GM18502 (cell line): ENCODE data around the gene OXLD1.
A peak's percentile ranks its signal among the peaks of the same experiment; 100 is the strongest.

Experiments
- ATAC-seq: cut with Tn5 transposase; IDR thresholded peaks from one replicate; pipeline ENCODE4 v1.9.1; 2021; ENCODE audit warnings: mild to moderate bottlenecking; ENCODE audit not compliant: unreplicated experiment, poor library complexity

The OXLD1 gene

DNA sequence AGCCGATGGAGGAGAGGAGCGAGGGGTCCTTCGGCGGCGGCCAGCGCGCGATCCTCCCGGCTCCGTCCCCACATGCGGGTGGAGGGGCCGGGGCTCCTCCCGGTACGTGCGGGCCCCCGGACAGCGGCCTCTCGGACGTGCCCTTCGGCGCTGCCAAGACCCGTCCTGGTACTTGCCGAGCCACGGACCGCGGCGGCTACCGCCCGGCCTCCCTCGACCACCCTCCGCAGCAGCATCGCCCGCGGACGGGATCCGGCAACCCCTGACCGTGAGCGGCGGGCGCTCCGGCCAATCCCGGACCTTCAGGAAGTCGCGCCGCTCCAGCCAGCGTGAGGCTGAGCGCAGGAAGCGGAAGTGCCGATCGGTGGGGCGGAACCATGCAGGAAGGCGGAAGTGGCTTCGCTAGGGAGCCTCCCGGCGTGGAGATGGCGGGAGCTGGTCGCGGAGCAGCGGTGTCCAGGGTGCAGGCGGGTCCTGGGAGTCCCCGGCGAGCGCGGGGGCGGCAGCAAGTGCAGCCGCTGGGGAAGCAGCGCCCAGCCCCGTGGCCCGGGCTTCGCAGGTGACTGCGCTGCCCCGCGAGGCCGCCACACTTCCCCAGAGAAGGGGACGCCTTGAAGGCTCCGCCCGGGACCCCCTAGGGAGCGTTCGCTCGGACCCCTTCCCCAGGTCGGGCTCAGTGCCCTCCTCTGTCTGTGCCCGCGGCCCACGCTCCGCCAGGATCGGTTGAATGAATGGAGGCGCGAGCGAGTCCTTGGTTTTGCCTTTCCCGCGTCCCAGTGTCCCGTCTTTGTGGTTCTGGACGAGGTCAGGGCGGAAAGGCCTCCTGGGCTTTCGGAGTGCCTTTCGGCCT, at the start of gene OXLD1, which contains the start of gene CCDC137:
Gene OXLD1 (minus strand): TSS at position 264 of the 850 bp plus-strand sequence. CDS start 28 bp downstream, at position 236.
Gene CCDC137 (plus strand): TSS at position 396 of the 850 bp plus-strand sequence. CDS start 30 bp downstream, at position 426.
- peak; percentile 93 for ATAC-seq

DNA sequence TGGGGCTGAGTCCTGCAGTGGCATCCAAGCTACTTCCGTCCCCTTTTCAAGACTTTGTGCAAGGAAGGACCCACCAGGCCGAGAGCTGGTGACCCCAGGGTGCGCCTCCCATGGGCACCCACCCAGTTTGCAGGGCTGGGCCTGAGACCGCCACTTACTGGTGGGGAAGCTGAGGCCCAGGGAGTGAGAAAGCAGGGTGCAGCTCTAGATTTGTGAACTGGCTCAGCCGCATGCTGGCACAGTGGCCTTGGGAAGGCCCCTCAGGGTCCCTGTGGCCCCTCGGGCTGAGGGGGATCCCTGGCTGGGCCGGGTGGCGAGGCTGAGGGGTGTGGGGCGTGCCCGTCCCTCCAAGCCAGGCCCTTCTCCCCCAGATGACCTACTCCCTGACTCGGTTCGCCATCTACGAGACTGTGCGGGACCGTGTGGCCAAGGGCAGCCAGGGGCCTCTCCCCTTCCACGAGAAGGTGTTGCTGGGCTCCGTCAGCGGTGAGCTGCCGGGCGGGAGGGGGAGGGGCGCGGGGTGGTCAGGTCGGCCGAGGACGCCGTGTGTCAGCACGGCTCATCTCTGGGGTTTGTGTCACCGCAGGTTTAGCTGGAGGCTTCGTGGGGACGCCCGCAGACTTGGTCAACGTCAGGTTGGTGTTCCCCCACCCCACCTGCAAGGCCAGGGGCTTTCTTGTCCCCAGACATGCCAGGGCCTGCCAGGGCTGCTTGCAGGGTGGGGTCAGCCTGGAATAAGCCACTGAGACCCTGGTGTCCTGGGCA, 48.9 kb upstream of the OXLD1 start:
- ATAC-seq = no peak

DNA sequence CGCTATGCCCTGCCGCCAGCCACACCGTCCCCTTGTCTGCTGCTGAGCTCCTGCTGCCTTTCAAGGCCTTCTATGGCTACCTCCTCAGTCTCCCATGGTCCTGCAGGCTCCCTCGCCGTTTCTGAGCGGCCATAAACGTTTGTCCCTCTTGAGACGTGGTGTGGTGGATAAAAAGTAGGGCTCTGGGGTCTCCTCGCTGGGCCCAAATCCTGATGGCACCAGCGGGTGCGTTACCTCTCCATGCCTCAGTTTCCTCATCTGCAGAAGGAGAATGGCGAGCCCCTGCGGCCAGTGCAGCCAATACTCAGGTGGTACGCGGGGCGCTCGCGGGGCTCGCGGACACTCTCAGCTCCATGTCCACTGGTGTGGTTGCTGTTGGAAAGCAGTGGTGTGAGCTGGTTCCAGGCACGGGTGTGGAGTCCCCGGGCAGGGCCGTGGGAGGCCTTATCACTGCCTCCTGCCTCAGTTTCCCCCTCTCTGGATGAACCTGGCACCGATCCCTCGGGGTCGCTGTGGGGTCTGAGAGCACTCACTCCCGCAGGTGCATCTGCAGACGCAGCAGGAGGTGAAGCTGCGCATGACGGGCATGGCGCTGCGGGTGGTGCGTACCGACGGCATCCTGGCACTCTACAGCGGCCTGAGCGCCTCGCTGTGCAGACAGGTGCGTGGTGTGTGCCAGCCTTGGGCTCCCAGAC, 48.2 kb upstream of the OXLD1 start:
- ATAC-seq = no peak

DNA sequence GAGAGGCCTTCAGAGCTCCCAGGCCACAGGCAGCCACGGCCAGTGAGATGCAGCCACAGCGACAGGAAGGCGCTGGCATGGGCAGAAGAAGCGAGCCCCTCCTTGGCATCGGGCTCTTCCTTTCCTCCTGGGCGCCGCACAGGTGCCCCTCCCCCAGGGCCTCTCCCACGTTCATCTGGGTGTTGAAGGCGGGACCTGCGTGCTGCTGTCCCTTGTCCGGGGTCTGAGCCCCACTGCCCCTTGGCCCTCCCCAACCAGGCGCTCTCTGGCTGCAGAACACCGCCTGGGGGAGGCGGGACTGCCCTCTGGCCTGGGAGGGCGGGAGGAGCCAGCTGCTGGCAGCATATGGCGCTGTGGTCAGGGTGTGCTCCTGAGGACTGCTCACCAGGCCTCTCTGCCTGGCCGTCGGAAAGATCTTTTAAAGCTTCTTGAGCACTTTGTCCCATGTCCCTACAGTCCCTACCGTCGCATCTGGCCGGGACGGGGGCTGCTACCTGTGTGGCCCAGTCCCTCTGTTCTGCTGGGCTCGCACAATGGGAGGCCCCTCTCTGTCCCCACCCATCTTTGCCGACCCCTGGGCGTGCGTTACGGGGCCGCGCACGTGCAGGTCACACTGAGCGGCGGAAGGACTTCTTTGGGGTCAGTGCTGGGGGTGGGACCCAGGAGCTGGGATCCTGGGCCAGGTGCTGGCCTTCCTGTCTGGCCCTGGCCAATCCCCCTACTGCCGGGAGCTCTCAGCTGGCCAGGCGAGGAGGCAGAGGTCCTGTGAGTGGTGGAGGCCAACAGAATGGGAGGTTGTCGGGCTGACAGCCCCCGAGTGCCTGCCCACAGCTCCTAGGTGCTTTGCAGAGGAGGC, 47.4 kb upstream of the OXLD1 start:
- ATAC-seq = no peak

DNA sequence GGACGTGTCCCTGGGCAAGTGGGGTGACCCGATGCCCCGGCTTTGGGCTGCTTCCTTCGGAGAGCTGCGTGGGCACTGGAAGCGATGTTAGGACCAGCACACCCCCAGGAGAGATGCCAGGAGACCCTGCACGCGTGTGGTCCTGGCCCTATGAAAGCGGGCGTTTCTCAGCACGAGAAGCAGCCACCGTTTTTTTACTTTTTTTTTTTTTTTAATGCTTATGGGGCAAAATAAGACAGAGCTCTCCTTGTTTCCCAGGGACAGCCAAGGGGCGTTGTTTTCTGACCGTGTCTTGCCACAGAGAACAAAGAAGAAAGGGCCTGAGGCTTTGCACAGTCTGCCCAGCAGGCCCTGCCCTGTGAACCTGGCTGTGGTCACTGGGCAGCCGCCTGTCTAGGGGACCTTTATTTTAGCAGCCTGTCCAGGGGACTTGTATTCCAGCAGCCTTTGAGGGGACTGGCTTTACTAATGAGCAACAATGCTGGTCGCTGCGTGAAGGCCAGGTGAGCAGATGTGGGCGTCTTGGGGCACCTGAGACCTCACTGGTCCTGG, 46.7 kb upstream of the OXLD1 start:
- no peak for ATAC-seq

DNA sequence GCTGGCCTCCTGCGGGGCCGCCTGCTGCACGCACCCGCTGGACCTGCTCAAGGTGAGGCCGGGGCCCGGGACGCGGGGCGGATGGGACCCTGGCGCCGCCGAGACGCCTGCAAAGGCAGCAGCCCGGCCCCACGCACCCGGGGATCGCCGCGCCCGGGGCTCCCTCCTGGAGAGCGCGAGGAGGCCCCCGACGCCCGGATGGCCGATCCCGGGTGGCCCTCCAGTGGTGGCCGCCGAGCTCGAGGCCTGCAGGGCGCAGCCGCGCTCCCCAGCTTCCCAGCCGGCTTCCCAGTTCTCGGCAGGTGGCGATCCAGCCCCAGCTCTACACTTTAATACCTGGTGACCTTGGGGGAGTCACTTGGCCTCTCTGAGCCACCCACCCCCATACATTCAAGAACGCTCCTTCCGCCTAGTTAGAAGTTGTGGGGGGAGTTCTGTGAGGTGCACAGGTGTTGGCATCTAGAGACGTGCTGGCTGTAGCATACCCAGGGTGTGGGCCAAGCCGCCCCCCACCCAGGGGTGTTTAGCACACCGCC, 46.1 kb upstream of the OXLD1 start:
- peak; percentile 12 for ATAC-seq

DNA sequence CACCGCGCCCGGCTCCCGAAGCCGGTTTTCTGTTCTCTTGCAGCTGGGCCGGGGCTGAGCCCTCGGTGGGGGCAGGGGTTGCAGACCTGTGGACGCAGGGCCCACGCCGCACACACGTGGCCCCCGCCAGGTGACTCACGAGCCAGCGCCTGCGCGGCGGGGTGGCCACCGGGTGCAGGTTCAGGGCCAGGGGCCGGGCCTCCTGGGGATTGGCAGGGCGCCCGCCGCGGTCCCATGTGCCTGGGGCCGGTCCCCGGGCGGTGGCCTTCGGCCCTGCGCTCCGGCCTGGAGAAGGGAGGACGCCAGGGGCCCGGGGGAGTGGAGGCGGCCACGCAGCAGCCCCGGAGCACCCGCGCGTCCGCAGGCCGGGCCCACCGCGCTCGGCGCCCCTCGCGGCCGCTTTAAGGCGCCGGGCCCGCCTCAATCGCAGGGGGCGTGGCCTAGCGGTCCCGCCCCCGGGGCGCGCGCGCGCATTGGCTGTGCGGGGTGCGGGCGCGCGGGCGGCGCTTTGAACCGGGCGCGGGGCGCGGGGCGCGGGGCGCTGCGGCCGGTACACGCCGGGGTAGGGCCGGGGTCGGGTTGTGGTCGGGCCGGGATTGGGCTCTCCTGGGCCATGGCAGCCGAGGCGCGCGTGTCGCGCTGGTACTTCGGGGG, 45.5 kb upstream of the OXLD1 start, which contains the start of gene SLC25A10:
Gene SLC25A10 (plus strand): TSS at position 471 of the 654 bp plus-strand sequence. CDS start 143 bp downstream, at position 614.
- peak; percentile 67 for ATAC-seq

DNA sequence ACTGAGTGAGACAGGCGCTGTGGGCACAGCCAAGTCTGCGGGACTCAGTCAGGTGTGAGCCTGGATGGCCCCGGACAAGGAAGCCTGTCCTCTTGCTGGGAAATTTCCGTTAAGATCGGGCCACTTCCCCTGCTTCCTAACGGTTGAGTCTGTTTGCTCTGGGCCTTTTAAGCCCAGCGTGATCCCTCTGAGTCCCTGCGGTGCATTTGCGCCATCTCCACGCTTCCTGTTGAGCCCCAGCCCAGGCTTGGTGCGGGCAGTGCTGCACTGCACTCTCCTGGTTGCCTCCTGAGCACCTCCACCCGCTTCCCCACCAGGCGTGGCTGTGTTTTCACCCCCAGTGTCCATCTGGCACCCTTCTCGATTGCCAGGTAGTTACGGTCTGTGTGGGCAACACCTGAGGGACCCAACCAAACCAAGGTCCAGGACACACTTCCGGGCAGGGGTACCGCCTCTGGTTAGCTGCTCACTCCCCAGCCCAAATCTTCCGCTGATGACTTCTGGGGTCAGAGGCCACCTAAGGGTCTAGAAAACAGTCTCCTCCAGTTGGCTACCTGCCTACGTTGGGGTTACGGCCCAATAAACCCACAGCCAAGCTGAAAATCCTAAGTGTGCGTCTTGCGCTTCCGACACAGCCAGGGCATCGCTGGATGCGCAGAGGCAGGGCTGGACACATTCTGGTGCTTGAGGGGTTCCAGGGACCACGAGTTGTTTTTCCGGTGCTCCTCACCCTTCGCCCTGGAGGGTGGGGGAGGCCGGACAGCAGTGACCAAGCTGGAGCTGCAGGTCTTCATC, 44.3 kb upstream of the OXLD1 start:
- no peak for ATAC-seq

DNA sequence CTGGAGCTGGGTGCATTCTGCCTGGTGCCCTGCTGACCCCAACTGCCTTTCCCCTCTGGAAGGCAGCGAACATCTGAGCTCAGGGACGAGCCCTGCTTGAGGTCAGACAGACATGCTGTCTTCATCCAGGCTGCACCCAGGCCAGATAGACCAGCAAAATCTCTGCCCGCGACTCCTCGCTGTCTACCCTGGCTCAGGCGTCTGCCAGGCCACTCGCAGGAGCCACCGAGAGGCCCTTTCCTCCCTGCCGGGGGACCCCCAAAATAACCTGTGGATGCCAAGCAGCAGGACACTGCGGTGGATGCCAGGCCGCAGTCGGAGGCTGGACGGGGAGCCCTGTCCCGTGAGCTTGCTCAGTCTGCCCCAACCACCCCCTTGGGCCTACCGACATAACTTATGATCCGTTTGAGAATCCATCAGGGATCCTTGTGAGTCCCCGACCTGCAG, 42.4 kb upstream of the OXLD1 start:
- no peak for ATAC-seq

DNA sequence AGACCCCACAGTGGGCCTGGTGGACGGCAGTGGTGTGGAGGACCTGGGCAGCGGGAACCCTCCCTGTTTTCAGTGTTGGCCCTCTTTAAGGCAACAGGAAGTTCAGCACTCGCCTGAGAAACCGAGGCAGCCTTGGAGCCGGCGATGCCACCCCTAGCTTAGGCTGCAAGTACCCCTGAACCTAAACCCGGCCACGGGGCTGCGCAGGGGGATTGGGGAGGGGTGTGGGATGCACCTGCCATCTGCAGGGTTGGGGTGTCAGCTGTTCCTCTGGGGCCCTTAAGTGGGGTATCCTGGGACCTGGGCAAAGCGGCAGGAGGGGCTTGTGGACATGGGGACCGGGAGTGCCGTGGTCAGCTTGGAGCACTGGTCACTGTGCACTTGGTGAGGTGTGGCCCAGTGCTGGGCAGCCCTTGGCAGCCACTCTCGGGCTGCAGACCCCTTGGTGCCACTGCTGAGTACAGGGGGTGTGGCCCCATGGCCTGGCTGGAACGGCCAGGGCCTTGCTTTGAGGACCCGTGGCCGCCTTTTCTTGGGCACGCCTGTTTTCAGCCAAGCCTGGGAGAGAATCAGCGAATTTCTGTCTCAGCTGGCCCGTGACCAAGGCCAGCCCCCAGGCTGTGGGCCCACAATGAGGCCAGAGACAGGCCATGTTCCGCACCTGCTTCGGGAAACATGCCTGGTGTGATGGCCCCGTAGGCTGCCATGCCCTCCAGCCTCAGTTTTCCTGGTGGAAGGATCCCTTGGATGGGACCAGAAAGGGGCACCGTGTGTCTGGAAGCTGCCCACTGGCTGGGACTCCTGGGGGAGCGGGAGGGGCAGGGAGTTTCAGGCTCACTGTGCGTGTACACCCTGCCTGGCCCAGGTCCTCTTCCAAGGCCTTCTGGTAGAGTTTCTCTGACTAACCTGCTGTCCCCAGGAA, 41.6 kb upstream of the OXLD1 start:
- no peak for ATAC-seq

DNA sequence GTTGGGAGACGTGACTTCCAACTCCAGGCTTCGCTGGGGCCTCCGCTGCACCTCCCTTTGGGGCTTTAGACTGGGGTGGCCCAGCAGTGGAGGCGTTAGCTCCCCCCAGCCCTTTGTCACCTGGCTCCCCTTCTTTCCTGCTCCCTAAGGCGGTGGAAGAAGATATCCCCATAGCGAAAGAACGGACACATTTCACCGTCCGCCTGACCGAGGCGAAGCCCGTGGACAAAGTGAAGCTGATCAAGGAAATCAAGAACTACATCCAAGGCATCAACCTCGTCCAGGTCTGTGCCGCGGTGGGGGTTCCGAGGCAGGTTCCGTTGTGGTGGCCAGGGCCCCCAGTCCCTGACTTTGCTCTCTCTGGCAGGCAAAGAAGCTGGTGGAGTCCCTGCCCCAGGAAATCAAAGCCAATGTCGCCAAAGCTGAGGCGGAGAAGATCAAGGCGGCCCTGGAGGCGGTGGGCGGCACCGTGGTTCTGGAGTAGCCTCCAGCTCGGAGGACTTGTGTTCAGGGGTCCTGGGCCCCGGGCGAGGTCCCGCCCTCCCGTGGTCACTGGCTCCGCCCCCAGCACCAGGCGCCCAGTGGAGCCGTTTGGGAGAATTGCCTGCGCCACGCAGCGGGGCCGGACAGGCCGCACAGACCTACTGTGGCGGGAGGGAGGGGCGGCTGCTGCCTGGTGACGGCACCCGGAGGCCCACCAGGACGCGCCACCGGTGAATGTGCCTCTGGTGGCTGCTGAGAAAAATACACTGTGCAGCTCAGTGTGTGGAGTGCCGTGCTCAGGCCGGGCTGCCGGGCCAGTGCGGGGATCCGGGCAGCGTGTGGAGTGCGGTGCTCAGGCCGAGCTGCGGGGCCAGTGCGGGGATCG, 40.6 kb upstream of the OXLD1 start:
- ATAC-seq = no peak

DNA sequence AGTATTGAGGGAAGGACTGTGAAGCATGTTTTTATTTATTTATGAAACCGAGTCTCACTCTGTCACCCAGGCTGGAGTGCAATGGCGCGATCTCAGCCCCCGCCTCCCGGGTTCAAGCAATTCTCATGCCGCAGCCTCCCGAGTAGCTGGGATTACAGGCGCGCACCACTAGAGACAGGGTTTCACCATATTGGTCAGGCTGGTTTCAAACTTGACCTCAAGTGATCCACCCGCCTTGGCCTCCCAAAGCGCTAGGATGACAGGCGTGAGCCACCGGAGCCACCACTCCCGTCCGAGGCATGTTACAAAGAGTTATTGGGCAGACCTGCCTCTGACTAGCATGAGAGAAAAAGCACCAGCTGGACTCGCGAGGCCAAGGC, 39.8 kb upstream of the OXLD1 start:
- no peak for ATAC-seq

DNA sequence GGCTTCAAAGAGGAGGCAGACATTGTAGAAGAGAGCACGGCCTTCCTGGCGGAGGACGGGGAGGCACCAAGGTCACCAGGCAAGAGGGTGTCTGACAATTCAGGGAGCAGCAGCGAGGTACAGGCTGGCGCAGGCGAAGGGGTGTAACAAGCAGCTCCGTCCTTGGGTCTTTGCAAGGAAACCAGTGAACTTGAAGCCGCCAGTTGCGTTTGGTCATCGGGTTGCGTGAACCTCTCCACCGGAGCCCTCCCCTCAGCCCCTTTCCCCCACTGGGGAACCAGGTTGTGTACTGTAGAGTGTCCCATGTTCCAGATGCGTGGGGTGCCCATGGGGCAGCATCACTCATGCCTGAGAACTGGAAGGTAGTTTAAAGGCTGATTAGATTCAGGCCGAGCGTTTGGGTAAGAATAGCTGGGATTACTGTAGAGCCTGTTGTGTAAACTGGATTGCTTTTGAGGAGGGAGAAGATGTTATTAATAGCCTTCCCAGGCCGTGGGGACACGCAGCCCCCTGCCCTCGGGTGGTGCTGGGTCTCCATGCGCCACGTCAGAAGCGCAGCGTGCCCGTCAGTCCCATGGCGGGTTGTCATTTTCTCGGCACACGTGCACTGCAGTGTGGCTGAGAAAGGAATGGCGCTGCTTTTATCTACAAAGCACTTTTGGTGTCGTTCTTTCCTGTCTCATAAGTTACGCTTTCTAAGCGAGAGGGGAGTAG, 39.3 kb upstream of the OXLD1 start:
- ATAC-seq = no peak

DNA sequence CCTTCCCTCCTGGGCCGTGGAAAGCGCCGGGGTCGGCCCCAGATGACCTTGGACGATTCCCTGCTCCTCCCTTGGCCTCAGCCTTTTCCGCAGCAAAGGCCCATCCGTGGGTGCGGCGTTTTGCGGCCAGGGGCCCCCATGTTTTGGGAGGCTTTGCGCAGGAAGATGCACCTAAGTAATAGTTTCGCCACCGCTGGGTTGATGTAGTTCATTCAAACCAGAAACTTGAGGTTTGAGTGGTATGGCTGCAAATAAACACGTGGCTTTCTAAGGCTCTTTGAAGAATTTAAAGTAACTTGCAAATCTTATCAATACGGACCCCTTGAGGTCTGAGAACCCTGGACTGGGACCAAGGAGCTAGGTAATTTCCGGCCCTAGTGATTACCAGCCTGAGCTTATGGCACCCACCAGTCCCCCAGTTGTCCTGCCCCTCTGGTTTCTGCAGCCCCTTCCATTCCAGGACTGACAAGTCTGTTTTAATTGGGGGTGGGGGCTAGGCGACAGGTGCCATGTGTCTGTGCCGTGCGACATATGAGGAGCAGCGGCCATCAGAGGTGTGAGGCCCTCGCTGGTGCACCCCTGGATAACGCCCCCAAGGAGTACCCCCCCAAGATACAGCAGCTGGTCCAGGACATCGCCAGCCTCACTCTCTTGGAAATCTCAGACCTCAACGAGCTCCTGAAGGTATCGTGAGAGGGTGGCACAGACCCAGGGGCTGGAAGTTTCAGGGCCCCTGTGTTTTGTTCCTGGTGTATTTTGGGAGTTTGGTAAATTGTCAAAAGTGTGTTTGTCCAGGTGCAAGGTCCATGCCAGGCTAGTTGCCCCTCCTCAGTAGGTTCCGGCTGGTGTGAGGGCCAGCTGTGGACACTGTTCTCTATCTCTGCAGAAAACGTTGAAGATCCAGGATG, 37.6 kb upstream of the OXLD1 start:
- ATAC-seq = no peak
